H9 (cell line): ENCODE data around the gene IGF2BP3. TPM values are rescaled to one million over a fixed set of nuclear protein-coding genes. Genes with fewer than 3 reads are reported as not detected.

ENCODE experiments used
- DNase-seq: peaks from one replicate; pipeline ENCODE4 v3.0.0-alpha.2; 2017
- H2AFZ ChIP-seq: one replicate; pipeline ENCODE4 v1.6.1; 2013; ENCODE audit warnings: mild to moderate bottlenecking, low read length, control low read depth, moderate library complexity
- H2AK5ac ChIP-seq: 2 replicates; pipeline ENCODE4 v1.6.1; 2013; ENCODE audit warnings: low read length, control low read depth, mixed read lengths; ENCODE audit not compliant: insufficient read length
- H2BK120ac ChIP-seq: one replicate; pipeline ENCODE4 v1.6.1; 2013; ENCODE audit warnings: low read depth, mild to moderate bottlenecking, low read length, control low read depth, inconsistent platforms; ENCODE audit not compliant: poor library complexity, severe bottlenecking
- H2BK12ac ChIP-seq: 2 replicates; pipeline ENCODE4 v1.6.1; 2013; ENCODE audit warnings: low read length, control low read depth, mixed read lengths, low read depth; ENCODE audit not compliant: insufficient read length
- H2BK15ac ChIP-seq: 2 replicates; pipeline ENCODE4 v1.6.1; 2013; ENCODE audit warnings: low read depth, low read length, control low read depth
- H2BK20ac ChIP-seq: one replicate; pipeline ENCODE4 v1.6.1; 2013; ENCODE audit warnings: low read depth, mild to moderate bottlenecking, low read length, control low read depth, inconsistent platforms; ENCODE audit not compliant: poor library complexity, severe bottlenecking
- H2BK5ac ChIP-seq: 2 replicates; pipeline ENCODE4 v1.6.1; 2013; ENCODE audit warnings: low read length, control low read depth, mixed read lengths; ENCODE audit not compliant: insufficient read length
- H3K14ac ChIP-seq: 2 replicates; pipeline ENCODE4 v1.6.1; 2013; ENCODE audit warnings: low read length, control low read depth; ENCODE audit not compliant: insufficient read depth
- H3K18ac ChIP-seq: 2 replicates; pipeline ENCODE4 v1.6.1; 2013; ENCODE audit warnings: low read depth, mild to moderate bottlenecking, mixed read lengths, low read length, control low read depth; ENCODE audit not compliant: insufficient read length
- H3K23ac ChIP-seq: 2 replicates; pipeline ENCODE4 v1.6.1; 2013; ENCODE audit warnings: low read length, control low read depth, mixed read lengths, low read depth; ENCODE audit not compliant: insufficient read length
- H3K23me2 ChIP-seq: 2 replicates; pipeline ENCODE4 v1.6.1; 2013; ENCODE audit warnings: low read depth, mild to moderate bottlenecking, mixed read lengths, low read length, control low read depth; ENCODE audit not compliant: insufficient read length, poor library complexity, severe bottlenecking
- H3K27ac ChIP-seq: 2 replicates; pipeline ENCODE4 v1.5.1; 2013; ENCODE audit warnings: low read length, control low read depth, mixed read lengths, low read depth; ENCODE audit not compliant: insufficient read length
- H3K27me3 ChIP-seq: 2 replicates; pipeline ENCODE4 v1.6.1; 2013; ENCODE audit warnings: low read length, control low read depth, inconsistent platforms; ENCODE audit not compliant: insufficient read depth
- H3K4ac ChIP-seq: 2 replicates; pipeline ENCODE4 v1.6.1; 2013; ENCODE audit warnings: low read depth, mild to moderate bottlenecking, control low read depth, inconsistent platforms, low read length, moderate library complexity
- H3K4me1 ChIP-seq: 2 replicates; pipeline ENCODE4 v1.6.1; 2013; ENCODE audit warnings: low read length, control low read depth, inconsistent platforms; ENCODE audit not compliant: insufficient read depth
- H3K4me2 ChIP-seq: 2 replicates; pipeline ENCODE4 v1.6.1; 2013; ENCODE audit warnings: low read length, control low read depth, mixed read lengths; ENCODE audit not compliant: insufficient read length, insufficient read depth
- H3K56ac ChIP-seq: 2 replicates; pipeline ENCODE4 v1.6.1; 2013; ENCODE audit warnings: low read depth, mild to moderate bottlenecking, mixed read lengths, low read length, control low read depth; ENCODE audit not compliant: insufficient read length
- H3K79me1 ChIP-seq: 2 replicates; pipeline ENCODE4 v1.6.1; 2013; ENCODE audit warnings: low read depth, mild to moderate bottlenecking, moderate library complexity, low read length, control low read depth, inconsistent platforms; ENCODE audit not compliant: insufficient read depth, poor library complexity, severe bottlenecking
- H3K79me2 ChIP-seq: 2 replicates; pipeline ENCODE4 v1.6.1; 2013; ENCODE audit warnings: low read length, control low read depth, inconsistent platforms; ENCODE audit not compliant: insufficient read depth
- H3K9ac ChIP-seq: 2 replicates; pipeline ENCODE4 v1.6.1; 2013; ENCODE audit warnings: low read length, control low read depth, mixed read lengths; ENCODE audit not compliant: insufficient read length; ENCODE audit errors: extremely low read depth
- H3K9me3 ChIP-seq: one replicate; pipeline ENCODE4 v1.6.1; 2013; ENCODE audit warnings: low read depth, low read length, inconsistent platforms; ENCODE audit not compliant: control insufficient read depth
- H3T11ph ChIP-seq: one replicate; pipeline ENCODE4 v1.6.1; 2013; ENCODE audit warnings: mild to moderate bottlenecking, low read length, control low read depth, inconsistent platforms
- H4K20me1 ChIP-seq: one replicate; pipeline ENCODE4 v1.6.1; 2013; ENCODE audit not compliant: control insufficient read depth, insufficient read length, insufficient read depth
- H4K5ac ChIP-seq: 2 replicates; pipeline ENCODE4 v1.6.1; 2013; ENCODE audit warnings: low read depth, mild to moderate bottlenecking, mixed read lengths, low read length, control low read depth; ENCODE audit not compliant: insufficient read length
- H4K8ac ChIP-seq: replicated peaks from 2 replicates; pipeline ENCODE4 v1.6.1; 2013; ENCODE audit warnings: low read length, control low read depth, mixed read lengths, low read depth; ENCODE audit not compliant: insufficient read length
- H4K91ac ChIP-seq: 2 replicates; pipeline ENCODE4 v1.6.1; 2013; ENCODE audit warnings: low read depth, mild to moderate bottlenecking, moderate library complexity, mixed read lengths, low read length, control low read depth; ENCODE audit not compliant: insufficient read length
- H3K27ac Mint-ChIP-seq, 3 experiments: 2 replicates in 2 of 3; 3 replicates in 1 of 3; pipeline ENCODE4 v1.8.0; 2020 to 2021; ENCODE audit warnings: mixed read lengths in 3 of 3, mild to moderate bottlenecking in 1 of 3, moderate library complexity in 1 of 3
- H3K27me3 Mint-ChIP-seq: 2 replicates; pipeline ENCODE4 v1.8.0; 2021; ENCODE audit warnings: low read depth, mild to moderate bottlenecking, moderate library complexity, mixed read lengths
- H3K36me3 Mint-ChIP-seq, 3 experiments: 2 replicates in 2 of 3; 3 replicates in 1 of 3; pipeline ENCODE4 v1.8.0; 2020 to 2021; ENCODE audit warnings: low read depth in 3 of 3, mixed read lengths in 3 of 3; ENCODE audit not compliant: insufficient read depth in 1 of 3
- H3K4me1 Mint-ChIP-seq, 2 experiments: 2 replicates each; pipeline ENCODE4 v1.8.0; 2020; ENCODE audit warnings: mixed read lengths in 2 of 2
- H3K4me3 Mint-ChIP-seq, 2 experiments: 2 replicates in 1 of 2; 3 replicates in 1 of 2; pipeline ENCODE4 v1.8.0; 2020 to 2021; ENCODE audit warnings: mild to moderate bottlenecking in 2 of 2, mixed read lengths in 2 of 2, moderate library complexity in 1 of 2
- H3K9me3 Mint-ChIP-seq, 2 experiments: 2 replicates in 1 of 2; 3 replicates in 1 of 2; pipeline ENCODE4 v1.8.0; 2020; ENCODE audit warnings: mild to moderate bottlenecking in 2 of 2, mixed read lengths in 2 of 2, moderate library complexity in 1 of 2
- CTCF ChIP-seq: fragments of 200-600 bp; sonication (generic); conservative IDR thresholded peaks from 3 replicates; pipeline ENCODE4 v1.8.0; 2021; ENCODE audit warnings: antibody characterized with exemption, mild to moderate bottlenecking
- whole genome bisulfite sequencing: extraction: QIAGEN DNeasy Blood & Tissue Kit; methylation state at CpG from one replicate; pipeline ENCODE4 v1.1.7; 2013; ENCODE audit warnings: missing lambda C conversion rate, low lambda C conversion rate, mixed read lengths; ENCODE audit not compliant: insufficient read length; ENCODE audit errors: extremely low coverage; 5-methylcytosine and 5-hydroxymethylcytosine counted together
- total RNA-seq: library from RNA; stranded (reverse); gene quantifications from 2 replicates; pipeline ENCODE4 v1.2.1, GENCODE V29; 2021

IGF2BP3 gene
- total RNA-seq, 1 experiment from 2014 or later = 197 TPM

- H3K27ac Mint-ChIP-seq = no peak overlapping the region
- H3K23ac ChIP-seq = no peak overlapping the region
Observed at GRCh38 chr7:23266918-23267317, 203.4 kb downstream of the IGF2BP3 start.

More at GRCh38 chr7:23266918-23267317, 203.4 kb downstream of the IGF2BP3 start:
- no peaks in the 10 kb centered on the region for H3K27me3 ChIP-seq
- H3K79me2 ChIP-seq = no peaks in the 10 kb centered on the region
- H4K8ac ChIP-seq = no peak overlapping the region
- H3K4me3 Mint-ChIP-seq = no peak overlapping the region
- no peak for DNase-seq
- H3K4ac ChIP-seq = no peak overlapping the region
- H3K36me3 Mint-ChIP-seq = no peaks in the 10 kb centered on the region
- no peak overlapping the region for H3K18ac ChIP-seq
- no peak overlapping the region for H2AK5ac ChIP-seq
- no peak overlapping the region for H2BK5ac ChIP-seq
- H3K79me1 ChIP-seq = no peaks in the 10 kb centered on the region
- H2BK12ac ChIP-seq = no peak overlapping the region
- no peak overlapping the region for H3K27ac ChIP-seq
- H3K14ac ChIP-seq = no peak overlapping the region
- no peaks in the 10 kb centered on the region for H3K9me3 Mint-ChIP-seq
- no CpG with 5 or more reads among the region's 2 CpGs for WGBS
- no peaks in the 10 kb centered on the region for H3K27me3 Mint-ChIP-seq
- peaks cover 0 to 4% of the 10 kb centered on the region in 2 experiments; a peak in 1 of 4 replicates for H3K4me1 Mint-ChIP-seq
- no peak overlapping the region for H3K56ac ChIP-seq
- H3K4me2 ChIP-seq = no peak overlapping the region
- H2AFZ ChIP-seq = no peak overlapping the region
- no peak overlapping the region for H3K9ac ChIP-seq
- H3K9me3 ChIP-seq = no peaks in the 10 kb centered on the region
- H4K5ac ChIP-seq = no peak overlapping the region
- no peak overlapping the region for H4K91ac ChIP-seq
- TF ChIP-seq CTCF = no peak
- H2BK20ac ChIP-seq = no peak overlapping the region
- no peaks in the 10 kb centered on the region for H4K20me1 ChIP-seq
- H2BK15ac ChIP-seq = no peak overlapping the region
- H3K4me1 ChIP-seq = no peaks in the 10 kb centered on the region
- no peaks in the 10 kb centered on the region for H3K23me2 ChIP-seq
- no peak overlapping the region for H2BK120ac ChIP-seq
- no peak overlapping the region for H3T11ph ChIP-seq
